ENCODE results near the gene HNRNPD. TPM values are rescaled to one million over a fixed set of nuclear protein-coding genes. Genes with fewer than 3 reads are reported as not detected.

Gene HNRNPD
- total and polyA plus RNA-seq, 10 of the 15 experiments (the other 5 are each of a cell fraction or from before 2014, with no cell fraction given): 76.6 to 882 (median 265) TPM

DNA sequence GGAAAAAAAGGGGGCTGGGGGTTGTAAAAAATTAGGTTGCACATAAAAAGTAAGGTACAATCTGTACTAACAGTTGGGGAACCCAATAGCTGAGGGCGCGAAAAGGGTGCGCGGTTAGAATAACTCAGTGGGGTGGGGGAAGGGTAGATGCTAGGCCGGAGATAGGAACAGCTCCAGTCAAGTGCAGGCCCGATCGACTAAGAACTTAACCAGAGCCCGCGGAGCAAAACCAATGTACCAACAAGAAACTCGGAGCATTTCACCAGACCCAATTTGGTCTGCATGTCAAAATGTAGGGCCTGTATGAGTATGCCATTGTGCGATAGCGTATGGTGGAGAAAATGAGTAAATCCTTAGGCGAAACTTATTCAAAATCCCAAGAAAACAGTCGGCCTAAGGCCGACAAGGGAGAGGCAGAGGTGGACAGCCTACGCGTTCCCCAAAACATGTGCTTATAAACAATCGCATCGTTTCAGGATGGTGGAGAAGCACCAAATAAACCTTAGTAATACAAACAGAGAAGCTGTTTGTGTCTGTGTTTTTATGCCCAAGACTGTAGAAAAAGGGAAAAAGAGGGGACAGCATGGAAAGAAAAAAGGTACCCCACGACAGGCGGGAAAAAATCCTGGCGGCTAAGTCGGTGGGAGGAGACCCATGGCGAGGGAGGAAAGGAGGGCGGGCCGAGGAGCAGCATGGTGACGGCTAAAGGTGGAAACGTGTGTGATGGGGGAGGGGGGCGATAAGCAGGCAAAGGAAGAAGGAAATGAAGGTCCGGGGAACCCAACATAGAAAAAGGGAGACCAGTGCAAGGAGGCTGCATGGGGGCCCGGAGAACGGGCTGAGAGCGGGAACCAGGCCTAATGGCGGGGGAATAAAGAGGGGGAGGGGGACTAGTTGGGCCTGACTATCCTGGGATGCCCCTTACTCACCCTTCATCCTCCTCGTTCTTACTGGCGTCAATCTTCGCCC is 990 bp downstream of the HNRNPD start (continued):
- TF ChIP-seq, protein P1, sequence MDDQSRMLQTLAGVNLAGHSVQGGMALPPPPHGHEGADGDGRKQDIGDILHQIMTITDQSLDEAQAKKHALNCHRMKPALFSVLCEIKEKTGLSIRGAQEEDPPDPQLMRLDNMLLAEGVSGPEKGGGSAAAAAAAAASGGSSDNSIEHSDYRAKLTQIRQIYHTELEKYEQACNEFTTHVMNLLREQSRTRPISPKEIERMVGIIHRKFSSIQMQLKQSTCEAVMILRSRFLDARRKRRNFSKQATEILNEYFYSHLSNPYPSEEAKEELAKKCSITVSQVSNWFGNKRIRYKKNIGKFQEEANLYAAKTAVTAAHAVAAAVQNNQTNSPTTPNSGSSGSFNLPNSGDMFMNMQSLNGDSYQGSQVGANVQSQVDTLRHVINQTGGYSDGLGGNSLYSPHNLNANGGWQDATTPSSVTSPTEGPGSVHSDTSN (IDR thresholded peaks at IDR 0.05; ENCODE audit: insufficient replicate concordance, low read depth, low read length): no peak
- TF ChIP-seq RB1 (IDR thresholded peaks at IDR 0.05; ENCODE audit: borderline replicate concordance): no peak
- no peak for TF ChIP-seq HDAC2 (IDR thresholded peaks at IDR 0.05)
- TF ChIP-seq POU2F2 (IDR thresholded peaks at IDR 0.05; ENCODE audit: borderline replicate concordance, low read depth, low read length): peak; percentile 44; the same call in 1 of the 3 replicates
- 0 out of 2 replicates have a peak, but pooled peaks have one; percentile 30 for TF ChIP-seq CHD2 (IDR thresholded peaks at IDR 0.05; ENCODE audit: borderline replicate concordance, low read depth, low read length)
- no peak for TF ChIP-seq SUPT20H (IDR thresholded peaks at IDR 0.05; ENCODE audit: borderline replicate concordance, control insufficient read depth, low read depth, low read length)
- TF ChIP-seq ATF7 (IDR thresholded peaks at IDR 0.05; ENCODE audit: low read depth): no peak
- no peak for TF ChIP-seq TCF3 (IDR thresholded peaks at IDR 0.05; ENCODE audit: borderline replicate concordance, insufficient read depth, low read depth, low read length)
- TF ChIP-seq CEBPB (IDR thresholded peaks at IDR 0.05; ENCODE audit: borderline replicate concordance in 1 of 2, low read depth in 2 of 2, low read length in 2 of 2): no peak
- TF ChIP-seq MTA2 (IDR thresholded peaks at IDR 0.05; ENCODE audit: low read depth): 0 out of 2 replicates have a peak, but pooled peaks have one; percentile 11
- TF ChIP-seq ZNF24 (IDR thresholded peaks at IDR 0.05): no peak
- peak in 1 of 2 experiments; percentile 28; a peak in 1 of 4 replicates for TF ChIP-seq IKZF2 (IDR thresholded peaks at IDR 0.05)
- TF ChIP-seq, protein P2, sequence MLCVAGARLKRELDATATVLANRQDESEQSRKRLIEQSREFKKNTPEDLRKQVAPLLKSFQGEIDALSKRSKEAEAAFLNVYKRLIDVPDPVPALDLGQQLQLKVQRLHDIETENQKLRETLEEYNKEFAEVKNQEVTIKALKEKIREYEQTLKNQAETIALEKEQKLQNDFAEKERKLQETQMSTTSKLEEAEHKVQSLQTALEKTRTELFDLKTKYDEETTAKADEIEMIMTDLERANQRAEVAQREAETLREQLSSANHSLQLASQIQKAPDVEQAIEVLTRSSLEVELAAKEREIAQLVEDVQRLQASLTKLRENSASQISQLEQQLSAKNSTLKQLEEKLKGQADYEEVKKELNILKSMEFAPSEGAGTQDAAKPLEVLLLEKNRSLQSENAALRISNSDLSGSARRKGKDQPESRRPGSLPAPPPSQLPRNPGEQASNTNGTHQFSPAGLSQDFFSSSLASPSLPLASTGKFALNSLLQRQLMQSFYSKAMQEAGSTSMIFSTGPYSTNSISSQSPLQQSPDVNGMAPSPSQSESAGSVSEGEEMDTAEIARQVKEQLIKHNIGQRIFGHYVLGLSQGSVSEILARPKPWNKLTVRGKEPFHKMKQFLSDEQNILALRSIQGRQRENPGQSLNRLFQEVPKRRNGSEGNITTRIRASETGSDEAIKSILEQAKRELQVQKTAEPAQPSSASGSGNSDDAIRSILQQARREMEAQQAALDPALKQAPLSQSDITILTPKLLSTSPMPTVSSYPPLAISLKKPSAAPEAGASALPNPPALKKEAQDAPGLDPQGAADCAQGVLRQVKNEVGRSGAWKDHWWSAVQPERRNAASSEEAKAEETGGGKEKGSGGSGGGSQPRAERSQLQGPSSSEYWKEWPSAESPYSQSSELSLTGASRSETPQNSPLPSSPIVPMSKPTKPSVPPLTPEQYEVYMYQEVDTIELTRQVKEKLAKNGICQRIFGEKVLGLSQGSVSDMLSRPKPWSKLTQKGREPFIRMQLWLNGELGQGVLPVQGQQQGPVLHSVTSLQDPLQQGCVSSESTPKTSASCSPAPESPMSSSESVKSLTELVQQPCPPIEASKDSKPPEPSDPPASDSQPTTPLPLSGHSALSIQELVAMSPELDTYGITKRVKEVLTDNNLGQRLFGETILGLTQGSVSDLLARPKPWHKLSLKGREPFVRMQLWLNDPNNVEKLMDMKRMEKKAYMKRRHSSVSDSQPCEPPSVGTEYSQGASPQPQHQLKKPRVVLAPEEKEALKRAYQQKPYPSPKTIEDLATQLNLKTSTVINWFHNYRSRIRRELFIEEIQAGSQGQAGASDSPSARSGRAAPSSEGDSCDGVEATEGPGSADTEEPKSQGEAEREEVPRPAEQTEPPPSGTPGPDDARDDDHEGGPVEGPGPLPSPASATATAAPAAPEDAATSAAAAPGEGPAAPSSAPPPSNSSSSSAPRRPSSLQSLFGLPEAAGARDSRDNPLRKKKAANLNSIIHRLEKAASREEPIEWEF (IDR thresholded peaks at IDR 0.05; ENCODE audit: insufficient replicate concordance, low read depth, low read length): no peak
- TF ChIP-seq KDM1A (IDR thresholded peaks at IDR 0.05; ENCODE audit: borderline replicate concordance): no peak
- TF ChIP-seq POLR2AphosphoS5 (IDR thresholded peaks at IDR 0.05; ENCODE audit: low read length): peak; percentile 84; the same call in 1 of the 2 replicates
- TF ChIP-seq IKZF1 (conservative IDR thresholded peaks at IDR 0.05): peak; percentile 23; the same call in 1 of the 2 replicates
- no peak for TF ChIP-seq KLF5 (IDR thresholded peaks at IDR 0.05; ENCODE audit: partially characterized antibody)
- peak; percentile 90 for TF ChIP-seq MXI1 (IDR thresholded peaks at IDR 0.05; ENCODE audit: low read depth, low read length)
- peak; percentile 63 for TF ChIP-seq TAF1 (IDR thresholded peaks at IDR 0.05; ENCODE audit: borderline replicate concordance, low read depth, low read length)
